Activated T-helper 1 cell treated with Interleukin-2 at 50 U/mL for 16 hours (primary cell): ENCODE data around the gene NACA.

ENCODE experiments used
- DNase-seq: peaks from one replicate; pipeline ENCODE4 v3.0.0-alpha.2; 2020; ENCODE audit warnings: low read depth

Gene NACA

GRCh38 chr12:56687223-56688128 lies 37.6 kb downstream of the NACA start:
- peak; percentile 46 for DNase-seq

- DNase-seq = no peak
Observed at GRCh38 chr12:56684745-56685359, 40.2 kb downstream of the NACA start.

- DNase-seq = no peak
Observed at GRCh38 chr12:56682323-56682722, 42.8 kb downstream of the NACA start.

- no peak for DNase-seq
Observed at GRCh38 chr12:56679883-56680575, 45.1 kb downstream of the NACA start.

GRCh38 chr12:56678852-56679251 lies 46.2 kb downstream of the NACA start:
- DNase-seq = no peak

- DNase-seq = no peak
Observed at GRCh38 chr12:56677680-56678079, 47.4 kb downstream of the NACA start.

- DNase-seq = no peak
Observed at GRCh38 chr12:56676851-56677580, 48.1 kb downstream of the NACA start.

- no peak for DNase-seq
Observed at GRCh38 chr12:56671608-56672007, 53.5 kb downstream of the NACA start.

- no peak for DNase-seq
Observed at GRCh38 chr12:56670836-56671235, 54.3 kb downstream of the NACA start.

GRCh38 chr12:56668197-56668457 lies 57.0 kb downstream of the NACA start:
- no peak for DNase-seq
